HG03025 (cell line): ENCODE data around the gene LRP2.
"Not testable (repeated sequence)": the region's sequence is repeated elsewhere in the genome, so short reads cannot be mapped to it uniquely, and the experiment has no call there.

Experiments used
- ATAC-seq: cut with Tn5 transposase; IDR thresholded peaks from one replicate; pipeline ENCODE4 v1.9.1; 2021; ENCODE audit warnings: mild to moderate bottlenecking, moderate library complexity; ENCODE audit not compliant: unreplicated experiment, low FRiP score

Gene LRP2

DNA sequence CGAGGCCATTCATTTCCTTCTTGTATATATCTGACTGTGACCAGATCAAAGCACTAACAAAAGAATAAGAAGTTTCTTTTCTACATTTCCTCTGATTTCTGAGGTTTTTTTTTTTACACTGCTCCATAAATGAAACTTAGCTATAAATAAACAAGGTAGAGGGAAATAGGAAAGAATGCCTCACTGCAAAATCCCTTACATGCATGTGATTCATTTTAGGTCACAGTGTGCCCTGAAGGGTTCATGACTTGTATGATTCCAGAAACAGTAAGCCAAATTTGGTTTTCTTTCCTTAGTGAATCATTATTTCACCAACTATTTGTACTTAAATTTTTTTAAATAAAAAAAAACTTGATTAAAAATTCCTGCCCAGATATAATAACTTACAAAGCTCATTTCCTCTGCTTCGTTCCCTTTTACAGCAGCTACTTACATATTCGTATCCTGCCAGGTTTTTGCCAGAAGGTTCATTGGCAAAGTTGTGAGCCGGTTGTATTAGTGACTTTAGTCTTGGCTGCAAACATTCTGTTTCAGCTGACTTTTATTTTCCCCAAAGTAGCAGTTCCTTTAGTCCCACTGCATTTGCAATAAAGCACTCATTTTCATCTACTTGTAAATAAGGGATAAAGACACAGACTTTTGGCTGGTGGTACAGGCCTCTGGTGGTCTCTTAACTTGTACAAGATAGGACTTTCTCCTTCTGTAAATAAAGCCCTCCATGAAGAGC is 58.6 kb downstream of the LRP2 start:
- no peak for ATAC-seq

DNA sequence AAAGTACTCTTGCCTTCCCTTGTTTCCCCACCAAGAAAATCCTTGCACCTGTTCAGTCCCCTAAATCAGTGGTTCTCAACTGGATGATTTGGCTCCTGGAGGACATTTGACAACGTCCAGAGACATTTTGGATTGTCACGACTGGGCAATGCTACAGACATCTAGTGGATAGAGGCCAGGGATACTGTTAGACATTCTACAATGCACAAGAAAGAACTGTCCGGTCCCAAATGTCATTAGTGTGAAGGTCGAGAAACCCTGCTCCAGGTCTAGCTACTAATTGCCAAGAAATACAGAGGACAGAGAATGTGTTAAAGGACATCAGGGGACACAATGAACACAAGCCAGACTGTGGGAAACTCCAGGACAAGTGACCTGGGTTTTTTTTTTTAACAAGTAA is 60.0 kb downstream of the LRP2 start:
- ATAC-seq, result no peak

DNA sequence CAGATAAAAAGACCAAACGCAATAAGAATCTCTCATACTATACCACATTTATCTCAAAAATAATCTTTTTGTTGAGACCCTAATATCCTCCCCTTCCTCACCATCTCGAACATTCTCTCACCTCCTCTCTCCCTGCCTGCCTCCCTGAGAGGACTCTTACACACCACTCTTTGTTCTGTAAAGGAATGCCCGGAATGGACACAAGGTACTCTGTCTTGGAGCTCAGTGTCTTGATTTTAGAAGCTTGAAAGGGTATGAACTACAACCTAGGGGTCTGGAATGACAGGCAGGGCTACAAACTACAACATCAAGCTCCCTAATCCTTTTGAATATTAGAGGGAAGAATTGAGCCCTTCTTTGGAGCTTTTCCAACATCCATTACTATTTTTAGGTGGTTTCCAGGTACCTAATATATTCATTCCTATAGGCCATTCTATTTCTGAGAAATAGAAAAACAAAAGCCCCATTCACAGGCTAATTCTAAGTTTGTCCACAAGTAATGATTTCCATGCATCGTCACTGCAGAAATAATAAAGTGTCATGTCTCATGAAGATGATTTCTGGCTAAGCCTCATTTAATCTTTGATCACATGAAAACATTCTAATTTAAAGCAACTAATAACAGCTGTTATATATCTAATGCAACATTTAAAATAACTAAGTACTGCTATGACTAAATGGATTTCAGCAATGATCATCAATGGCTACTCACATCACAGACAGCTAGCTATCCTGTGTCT is 60.6 kb downstream of the LRP2 start:
- ATAC-seq, result no peak

DNA sequence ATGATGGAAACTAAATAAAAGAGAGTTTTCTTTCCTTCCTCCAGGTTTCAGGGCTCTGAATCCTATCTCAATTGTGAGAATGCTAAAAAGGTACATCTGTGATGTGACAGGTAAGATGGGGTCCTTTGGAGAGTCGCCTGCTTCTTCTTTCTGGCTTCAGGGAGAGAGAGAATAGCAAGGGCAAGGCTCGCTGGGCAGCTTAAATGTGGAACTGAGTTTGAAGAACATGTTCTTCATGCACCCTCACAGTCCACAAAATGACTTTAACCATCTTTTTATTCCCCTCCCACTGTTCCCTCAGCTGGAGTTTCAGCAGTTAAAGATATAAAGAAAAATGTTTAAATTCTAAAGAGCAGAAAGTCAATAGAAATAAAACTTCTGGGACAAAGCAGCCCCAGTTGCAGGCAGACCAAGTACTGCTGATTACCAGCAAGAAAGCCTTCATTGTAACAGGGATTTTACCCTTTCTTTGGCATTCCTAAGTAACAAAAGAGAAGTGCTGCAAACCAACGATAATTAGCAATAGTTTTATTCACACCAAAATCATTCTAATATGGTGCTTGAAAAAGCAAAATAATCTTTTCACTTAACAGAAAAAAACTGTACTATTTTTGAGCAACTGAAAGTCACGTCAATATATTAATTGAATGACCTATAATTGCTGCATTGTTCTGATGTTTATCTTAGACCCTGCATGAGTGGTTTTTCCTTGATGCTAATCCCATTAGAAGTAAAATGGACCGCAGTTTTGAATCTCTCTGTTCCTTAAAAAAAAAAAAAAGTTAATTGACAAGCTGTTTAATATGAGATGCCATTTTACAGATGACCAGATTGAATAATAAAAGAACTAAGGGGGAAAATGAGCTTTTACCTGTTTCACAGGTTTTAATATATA is 61.5 kb downstream of the LRP2 start:
- ATAC-seq, result no peak

DNA sequence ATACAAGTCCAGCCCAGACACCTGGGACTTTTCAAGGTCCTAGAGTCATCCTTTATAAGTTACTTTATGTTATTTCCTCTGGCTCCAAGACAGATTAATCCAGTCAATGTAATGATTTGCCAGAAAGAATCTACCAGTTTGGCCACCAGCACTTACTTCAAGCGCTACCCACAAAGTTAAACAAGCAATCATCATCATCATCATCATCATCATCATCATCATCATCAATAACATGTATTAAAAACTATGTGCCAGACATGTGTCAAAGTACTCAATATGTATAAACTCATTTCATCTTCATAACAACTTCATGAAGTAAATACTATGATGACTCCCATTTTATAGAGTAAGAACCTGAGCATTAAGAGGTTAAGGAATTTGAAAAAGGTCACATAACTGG is 64.3 kb downstream of the LRP2 start:
- no peak for ATAC-seq

DNA sequence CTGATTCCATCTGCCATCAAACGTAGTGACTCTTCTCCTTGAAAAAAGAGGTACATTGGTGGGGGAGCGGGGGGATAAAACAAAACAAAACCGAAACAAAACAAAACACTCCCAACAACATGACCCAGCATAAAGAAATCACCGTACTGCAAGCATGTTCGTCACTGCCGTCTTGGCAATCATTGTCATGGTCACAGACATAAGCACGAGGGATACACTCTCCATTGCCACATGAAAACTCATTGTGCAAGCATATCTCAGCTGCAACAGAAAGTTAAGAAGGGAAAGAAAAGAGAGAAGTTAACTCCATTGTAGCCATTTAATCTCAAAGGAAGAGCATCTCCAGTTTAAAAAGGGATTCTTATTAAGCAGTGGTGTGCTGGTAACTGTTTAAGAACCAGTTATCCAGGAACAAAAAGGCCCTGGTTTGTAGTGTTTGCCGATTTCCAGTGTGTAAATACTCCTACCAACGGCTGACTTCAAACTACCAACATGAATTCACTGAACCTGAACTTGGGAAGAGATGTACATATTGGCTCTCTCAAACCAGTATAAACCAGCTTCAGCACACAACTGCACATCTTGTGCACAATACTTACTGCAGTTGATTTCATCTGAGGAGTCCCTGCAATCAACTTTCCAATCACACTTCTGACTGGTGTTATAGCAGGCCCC is 68.2 kb downstream of the LRP2 start:
- no peak for ATAC-seq

DNA sequence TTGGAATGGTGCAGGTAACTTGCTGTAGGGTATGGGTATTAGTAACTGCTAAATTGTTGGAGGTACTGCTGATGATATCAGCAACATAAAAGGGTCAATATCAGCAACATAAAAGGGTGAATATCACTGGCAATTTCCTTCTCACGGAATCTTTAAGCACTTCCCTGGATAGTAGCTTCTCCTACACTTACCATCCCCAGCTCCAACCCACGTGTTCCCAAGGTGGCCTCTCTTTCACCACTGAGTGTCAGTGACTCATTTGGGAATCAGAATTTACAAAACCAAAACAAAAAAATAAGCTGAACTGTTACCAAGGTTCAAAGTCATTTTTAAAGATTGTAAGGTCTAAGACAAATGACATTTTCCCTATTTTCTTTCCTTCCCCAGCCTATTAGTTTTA is 70.8 kb downstream of the LRP2 start:
- no peak for ATAC-seq

DNA sequence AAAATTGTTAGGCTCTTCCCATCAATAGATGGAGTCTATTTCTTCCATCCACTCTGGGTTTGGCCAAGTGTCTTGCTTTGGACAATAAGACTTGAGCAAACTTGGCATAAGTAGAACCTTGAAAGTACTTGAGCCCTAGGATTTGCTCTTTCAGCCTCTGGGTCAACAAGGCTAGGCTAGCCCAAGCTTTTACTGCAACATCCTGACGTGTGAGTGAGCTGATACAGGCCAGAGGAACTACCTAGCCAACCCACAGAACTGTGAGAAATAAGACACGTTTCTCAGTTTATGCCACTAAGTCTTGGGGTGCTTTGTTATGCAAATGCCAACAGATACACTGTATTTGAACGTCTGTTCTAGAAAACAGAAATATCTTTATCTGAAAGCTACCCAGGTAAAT is 71.9 kb downstream of the LRP2 start:
- ATAC-seq, result no peak

DNA sequence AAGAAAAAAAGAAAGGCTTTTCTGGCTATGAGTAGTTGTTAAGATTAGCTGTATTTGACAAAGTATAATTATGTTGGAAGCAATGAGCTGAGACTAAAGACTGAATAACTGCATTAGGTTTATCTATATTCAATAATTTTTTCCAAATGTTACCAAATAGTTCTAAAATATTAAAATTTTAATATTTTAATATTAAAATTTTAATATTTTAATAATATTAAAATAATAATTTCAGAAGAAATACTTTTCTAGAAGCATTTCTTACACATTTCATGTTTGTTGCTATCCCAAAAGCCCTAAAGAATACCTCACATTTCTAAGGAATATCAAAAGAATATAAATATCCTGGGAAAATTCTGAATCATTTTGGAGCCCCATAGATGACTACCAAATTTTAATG is 74.7 kb downstream of the LRP2 start:
- ATAC-seq, result no peak

DNA sequence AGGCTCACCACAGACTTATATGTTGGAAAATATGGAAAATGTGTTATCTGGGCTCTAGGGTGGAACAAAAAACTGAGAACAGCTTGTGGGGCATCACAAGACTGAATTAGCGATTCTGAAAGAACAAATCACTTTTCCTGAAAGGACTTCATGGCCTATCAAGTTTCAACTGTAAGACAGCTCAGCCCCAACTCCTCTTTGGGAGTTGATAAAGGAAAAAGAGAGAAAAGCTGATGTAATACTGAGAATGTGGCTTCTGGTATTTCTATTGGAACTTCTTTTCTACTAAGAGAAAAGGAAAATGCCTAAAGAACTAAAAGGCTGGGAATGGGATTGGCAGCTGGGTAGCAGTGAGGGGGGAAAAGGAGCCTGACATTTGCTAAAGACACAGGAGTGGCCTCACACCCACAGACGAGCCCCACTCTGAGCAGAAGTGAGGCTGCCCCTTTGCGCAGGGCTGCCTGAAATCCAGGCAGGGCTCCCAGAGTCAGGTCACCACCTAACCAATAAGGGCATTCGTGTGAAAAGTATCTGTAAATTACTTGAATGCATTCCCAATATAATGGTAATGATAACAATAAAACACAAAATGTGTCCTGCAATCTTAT is 75.6 kb downstream of the LRP2 start:
- ATAC-seq, result no peak

DNA sequence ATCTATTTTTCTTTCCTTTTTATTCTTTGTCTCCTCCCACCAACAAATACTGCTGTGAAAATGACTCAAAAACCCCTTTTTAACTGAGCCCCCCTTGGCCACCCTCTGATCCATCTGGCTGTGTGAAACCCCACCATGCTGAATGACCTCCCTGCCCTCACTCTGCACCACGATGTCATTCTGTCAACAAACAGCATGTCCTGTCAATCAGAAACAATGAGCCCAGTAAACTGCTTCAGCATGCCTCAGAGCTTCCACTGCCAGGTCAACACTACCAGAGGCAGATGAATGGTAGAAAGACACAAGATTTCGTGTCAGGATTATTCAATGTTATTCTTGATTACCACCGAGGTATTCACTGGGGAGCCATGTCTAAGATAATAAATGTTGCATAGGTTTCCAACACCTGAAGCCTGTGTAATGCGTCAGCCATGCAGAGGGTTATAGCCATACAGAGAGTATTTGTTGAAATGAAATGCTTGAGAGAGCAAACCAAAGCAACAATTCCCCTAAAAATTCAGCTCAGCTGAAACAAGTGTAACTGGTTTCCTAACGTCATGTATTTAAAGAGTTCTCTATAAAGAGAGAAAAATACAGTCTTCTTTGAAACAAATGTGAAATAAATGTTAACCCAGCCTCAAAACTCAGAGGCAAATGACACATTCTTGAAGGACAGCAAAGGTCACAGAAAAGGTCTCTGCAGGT is 76.7 kb downstream of the LRP2 start:
- ATAC-seq, result no peak

DNA sequence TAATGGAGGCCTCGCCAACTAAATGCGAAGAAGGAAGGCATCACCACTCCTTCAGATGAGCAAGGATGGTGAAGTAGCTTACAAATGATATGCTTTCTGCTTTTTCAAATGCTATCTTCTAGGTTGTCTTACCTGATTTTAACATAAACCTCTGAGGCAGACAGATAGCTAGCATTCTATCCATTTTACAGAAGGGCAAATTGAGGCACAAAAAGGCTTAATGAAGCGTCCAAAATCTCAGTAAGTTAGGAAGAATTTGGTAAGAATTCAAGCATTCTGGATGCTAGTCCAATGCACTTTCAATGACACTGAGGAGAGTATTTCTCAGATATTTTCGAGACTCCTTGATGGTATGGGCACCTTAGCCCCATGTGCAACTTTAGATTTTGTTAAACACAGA is 81.8 kb downstream of the LRP2 start:
- ATAC-seq, result no peak

DNA sequence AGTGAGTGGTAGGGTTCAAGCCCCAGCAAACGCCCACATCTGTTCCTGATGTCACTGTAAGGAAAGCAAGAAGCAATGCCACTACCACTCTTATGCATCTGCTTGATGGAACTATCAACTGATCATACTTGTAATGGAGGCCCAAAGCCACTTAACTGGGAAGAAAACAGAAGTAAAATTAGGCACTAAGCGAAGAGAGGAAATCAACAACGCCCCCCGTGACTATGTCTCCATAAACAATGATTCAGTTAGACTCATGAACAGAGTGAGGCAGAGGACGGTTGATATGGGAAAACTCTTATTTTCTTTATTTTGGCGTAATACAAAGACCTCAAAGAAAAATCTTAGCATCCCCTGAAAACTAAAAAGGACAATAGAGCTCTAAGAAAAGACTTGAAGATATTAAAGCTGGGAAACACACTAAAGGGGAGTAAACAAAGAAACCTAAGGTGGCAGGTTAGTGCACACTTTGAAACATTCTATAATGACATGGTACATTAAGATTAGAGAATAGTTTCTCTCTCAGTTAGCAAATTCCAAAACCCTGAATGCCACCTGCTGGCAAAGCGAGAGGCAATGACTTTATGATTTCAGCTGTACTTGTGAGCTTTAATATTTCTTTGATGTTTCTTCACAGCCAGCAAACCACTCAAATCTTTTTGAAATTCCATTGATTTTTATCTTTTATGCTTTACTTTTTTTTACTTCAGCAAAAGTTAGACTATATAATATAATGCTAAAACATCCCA is 86.5 kb downstream of the LRP2 start:
- ATAC-seq, result no peak

DNA sequence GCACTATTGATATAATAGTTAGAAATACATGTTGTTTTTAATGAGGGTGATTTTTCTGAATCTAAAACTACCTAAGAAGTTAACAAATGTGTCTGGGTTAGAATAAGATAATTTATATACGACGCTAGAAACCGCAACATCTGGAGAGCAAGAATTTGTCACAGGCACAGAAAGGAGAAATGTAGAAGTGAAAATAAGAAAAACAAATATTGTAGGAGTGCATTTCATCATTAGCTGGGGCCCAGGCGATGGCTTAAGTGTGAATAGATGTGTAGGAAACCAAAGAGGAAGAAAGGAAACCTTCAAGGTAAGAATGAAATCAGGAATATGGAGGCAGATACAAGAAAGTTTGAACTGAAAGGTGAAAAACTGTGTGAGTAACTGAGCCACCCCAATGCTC is 90.3 kb downstream of the LRP2 start:
- ATAC-seq, result peak; percentile 55

DNA sequence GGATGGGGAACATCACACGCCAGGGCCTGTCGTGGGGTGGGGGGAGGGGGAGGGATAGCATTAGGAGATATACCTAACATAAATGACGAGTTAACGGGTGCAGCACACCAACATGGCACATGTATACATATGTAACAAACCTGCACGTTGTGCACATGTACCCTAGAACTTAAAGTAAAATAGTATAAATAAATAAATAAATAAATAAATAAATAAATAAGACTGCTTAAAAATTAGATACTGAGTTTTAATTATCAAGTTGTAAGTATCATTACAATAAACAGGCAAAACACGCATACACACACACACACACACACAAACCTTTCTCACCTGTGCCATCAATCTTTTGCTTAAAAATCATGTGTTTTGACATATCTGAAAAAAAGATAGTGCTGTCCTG is 91.8 kb downstream of the LRP2 start:
- not testable (repeated sequence) for ATAC-seq

DNA sequence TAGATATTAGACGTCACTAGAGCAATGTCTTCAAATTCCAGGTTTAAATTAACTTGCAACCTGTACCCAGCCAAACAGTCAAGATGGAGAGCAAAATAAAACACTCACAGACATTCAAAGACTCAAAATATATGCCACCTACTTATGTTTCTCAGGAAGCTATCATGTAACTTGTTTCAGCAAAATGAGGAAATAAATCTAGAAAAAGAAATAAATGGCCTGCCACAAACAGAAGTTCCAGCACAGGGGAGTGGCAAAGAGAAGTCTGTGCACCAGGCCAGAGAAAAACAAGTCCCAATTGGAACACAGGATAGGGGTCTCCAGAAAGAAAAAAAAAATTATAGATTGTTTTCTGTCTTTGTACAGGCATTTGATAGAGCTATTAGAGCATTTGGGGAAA is 96.7 kb downstream of the LRP2 start:
- no peak for ATAC-seq

DNA sequence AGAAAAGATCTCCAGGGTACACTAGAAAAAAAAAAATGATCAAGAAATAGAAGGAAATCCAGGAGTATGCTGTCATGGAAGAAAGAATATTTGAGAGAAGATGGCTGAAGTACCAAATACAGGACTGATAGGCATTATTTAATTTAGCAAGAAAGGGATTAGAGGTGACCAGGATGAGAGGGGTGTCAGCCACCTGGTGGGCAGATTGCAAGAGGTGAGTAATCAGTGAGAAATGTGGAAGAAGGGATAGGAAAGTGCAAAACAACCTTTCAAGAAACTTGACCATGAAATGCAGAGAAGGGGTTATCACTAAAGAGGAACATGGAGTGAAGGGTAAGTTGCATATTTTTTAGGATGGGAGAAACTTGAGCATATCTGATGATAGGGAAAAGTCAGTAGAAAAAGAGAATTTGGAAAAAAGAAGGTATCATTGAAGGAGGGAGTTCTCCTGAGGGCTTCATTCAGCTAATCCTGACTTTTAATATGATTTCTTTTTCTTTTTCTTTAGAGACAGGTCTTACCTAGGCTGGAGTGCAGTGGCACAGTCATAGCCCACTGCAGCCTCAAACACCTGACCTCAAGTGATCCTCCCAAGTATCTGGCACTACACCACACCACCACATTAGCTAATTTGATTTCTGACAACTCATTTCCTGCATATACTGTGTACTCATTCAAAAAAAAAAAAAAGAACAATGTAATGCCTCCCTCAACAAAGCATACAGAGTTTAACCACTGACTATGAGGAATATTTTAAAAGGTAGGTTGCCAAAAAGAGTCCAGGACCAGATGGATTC is 101.3 kb downstream of the LRP2 start:
- no peak for ATAC-seq

DNA sequence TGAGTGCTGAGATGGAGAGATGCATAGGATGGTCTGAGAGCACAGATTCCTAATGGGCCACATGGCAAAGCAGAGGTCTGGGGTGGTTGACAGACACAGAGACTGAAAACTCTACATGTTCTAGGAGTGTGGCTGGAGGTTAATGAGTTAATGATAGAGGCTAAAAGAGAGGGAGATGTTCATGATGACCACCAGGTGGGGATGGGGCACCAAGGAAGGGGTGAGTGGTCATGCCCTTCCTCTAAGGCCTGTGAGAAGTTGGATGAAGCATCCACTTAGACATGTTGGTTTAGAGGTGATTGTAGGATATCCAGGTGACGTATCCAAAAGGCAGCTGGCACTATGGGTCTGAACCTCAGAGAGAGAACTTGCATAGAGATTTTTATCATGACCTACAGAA is 102.1 kb downstream of the LRP2 start:
- ATAC-seq, result no peak
